A673 (cell line): ENCODE measurements around the gene NT5E. TPM values are rescaled to one million over a fixed set of nuclear protein-coding genes. Genes with fewer than 3 reads are reported as not detected.

Experiments
- BruUV-seq: library from RNA; stranded (reverse); fragments of 400-500 nt; replicated peaks from 2 replicates; lab custom pipeline; 2021; lab: Mats Ljungman, UMichigan
- CTCF ChIA-PET: fragments of 300-600 bp; sonication (Branson Sonifier 250); formaldehyde crosslinking; loops from one replicate; lab custom pipeline; 2022; ENCODE audit warnings: antibody characterized with exemption; lab: Charles Lee
- POLR2A ChIA-PET: fragments of 300-600 bp; sonication (Branson Sonifier 250); formaldehyde crosslinking; loops from one replicate; lab custom pipeline; 2022; ENCODE audit warnings: antibody characterized with exemption; ENCODE audit not compliant: low non-redundant PET; lab: Charles Lee
- DNase-seq: peaks from one replicate; pipeline ENCODE4 v3.0.0-alpha.2; 2015; ENCODE audit warnings: low spot score
- H3K27ac ChIP-seq: fragments of 200-600 bp; sonication (generic); 2 replicates; pipeline ENCODE4 v1.5.1; 2016; ENCODE audit warnings: mixed run types, low read depth, mild to moderate bottlenecking, mixed read lengths, antibody characterized with exemption, low read length; ENCODE audit not compliant: poor library complexity, severe bottlenecking
- H3K27me3 ChIP-seq: fragments of 200-600 bp; sonication (generic); replicated peaks from 2 replicates; pipeline ENCODE4 v1.6.1; 2017; ENCODE audit warnings: mixed run types, low read depth, mild to moderate bottlenecking, mixed read lengths, antibody characterized with exemption, low read length; ENCODE audit not compliant: insufficient read depth, poor library complexity
- H3K36me3 ChIP-seq: fragments of 200-600 bp; sonication (generic); 2 replicates; pipeline ENCODE4 v1.6.1; 2016; ENCODE audit warnings: mixed run types, mild to moderate bottlenecking, mixed read lengths, antibody characterized with exemption, low read length; ENCODE audit not compliant: insufficient read depth, poor library complexity, severe bottlenecking
- H3K4me1 ChIP-seq: fragments of 200-600 bp; sonication (generic); 2 replicates; pipeline ENCODE4 v1.6.1; 2017; ENCODE audit warnings: mixed run types, mild to moderate bottlenecking, mixed read lengths, antibody characterized with exemption, low read length; ENCODE audit not compliant: insufficient read depth, poor library complexity, severe bottlenecking
- H3K4me3 ChIP-seq: fragments of 200-600 bp; sonication (generic); 2 replicates; pipeline ENCODE4 v1.5.1; 2016; ENCODE audit warnings: low read depth, mixed run types, mild to moderate bottlenecking, mixed read lengths, low read length; ENCODE audit not compliant: poor library complexity, severe bottlenecking
- H3K9me3 ChIP-seq: fragments of 200-600 bp; sonication (generic); 2 replicates; pipeline ENCODE4 v1.6.1; 2016; ENCODE audit warnings: mixed run types, low read depth, mild to moderate bottlenecking, mixed read lengths, antibody characterized with exemption, low read length; ENCODE audit not compliant: poor library complexity, severe bottlenecking
- CTCF ChIP-seq: fragments of 300-800, 200-600 bp; sonication (generic); conservative IDR thresholded peaks from 2 replicates; pipeline ENCODE4 v1.5.1; 2017; ENCODE audit warnings: low read depth, mild to moderate bottlenecking, antibody characterized with exemption, low read length, moderate library complexity, mixed read lengths
- EZH2 ChIP-seq: fragments of 200-600 bp; sonication (generic); IDR thresholded peaks from 2 replicates; pipeline ENCODE4 v1.6.1; 2017; ENCODE audit warnings: borderline replicate concordance, low read depth, mild to moderate bottlenecking, mixed read lengths, antibody characterized with exemption, low read length; ENCODE audit not compliant: poor library complexity, severe bottlenecking
- intact Hi-C: fragments of 100-400 bp; cut with micrococcal nuclease; formaldehyde crosslinking; loops from one replicate; pipeline ENCODE4 v1.10.0; 2022; ENCODE audit not compliant: unreplicated experiment
- total RNA-seq: library from RNA; stranded (reverse); gene quantifications from 2 replicates; pipeline ENCODE4 v1.2.3, GENCODE V29; 2021

NT5E gene
- total RNA-seq, 1 experiment from 2014 or later = 32.7 TPM

GRCh38 chr6:85461798-85462170, 11.9 kb downstream of the NT5E start:
- Histone ChIP-seq H3K27ac (no peak overlapping the region), H3K4me1 (peaks cover 70% of the 10 kb centered on the region), H3K27me3 (no peaks in the 10 kb centered on the region), H3K4me3 (no peak overlapping the region), H3K36me3 (no peaks in the 10 kb centered on the region), H3K9me3 (no peaks in the 10 kb centered on the region)
- ChIA-PET POLR2A (interaction anchor here (0.8 kb wide), 1 partner anchor 12 kb away, joined by 5 read pairs; the partner anchor contains the start of gene NT5E), CTCF (no interaction called here)
- BruUV-seq = no TSS peak
- intact Hi-C loops = loop anchor here (10.0 kb wide), 1 partner anchor 213 kb away; no protein-coding TSS in a partner anchor
- DNase-seq = no peak
- TF ChIP-seq EZH2 (no peak), CTCF (no peak)

- H3K27me3 ChIP-seq = no peaks in the 10 kb centered on the region
- intact Hi-C loops = loop anchor here (10.0 kb wide), 1 partner anchor 212 kb away; no protein-coding TSS in a partner anchor
- H3K9me3 ChIP-seq = no peaks in the 10 kb centered on the region
- H3K36me3 ChIP-seq = no peaks in the 10 kb centered on the region
- H3K27ac ChIP-seq = no peak overlapping the region
- TF ChIP-seq CTCF (no peak), EZH2 (no peak)
- peaks cover 68% of the 10 kb centered on the region for H3K4me1 ChIP-seq
- no peak for DNase-seq
- CTCF ChIA-PET = no interaction called here
- no TSS peak for BruUV-seq
- POLR2A ChIA-PET = no interaction called here
- no peak overlapping the region for H3K4me3 ChIP-seq
Measured at GRCh38 chr6:85462673-85463072, 12.8 kb downstream of the NT5E start.

GRCh38 chr6:85463621-85464259, 13.9 kb downstream of the NT5E start:
- no peak for DNase-seq
- intact Hi-C loops = loop anchor here (10.0 kb wide), 1 partner anchor 211 kb away; no protein-coding TSS in a partner anchor
- BruUV-seq = no TSS peak
- no peaks in the 10 kb centered on the region for H3K27me3 ChIP-seq
- H3K9me3 ChIP-seq = no peaks in the 10 kb centered on the region
- TF ChIP-seq CTCF = no peak
- peak overlapping the region; percentile 91 for H3K27ac ChIP-seq
- H3K4me1 ChIP-seq = peaks cover 57% of the 10 kb centered on the region
- H3K36me3 ChIP-seq = no peaks in the 10 kb centered on the region
- ChIA-PET CTCF (interaction anchor here (0.6 to 1.8 kb wide), 4 partner anchors 11 to 109 kb away, joined by 3 to 7 read pairs (median 4); no protein-coding TSS in a partner anchor), POLR2A (no interaction called here)
- no peak overlapping the region for H3K4me3 ChIP-seq
